NCI-H146 treated with DMSO at 0.1 percent for 48 hours (cell line): ENCODE results near the gene KCNK6.
A peak's percentile ranks its signal among the peaks of the same experiment; 100 is the strongest.

Source experiments
- DNase-seq: peaks from one replicate; lab custom pipeline; 2025; ENCODE audit not compliant: unreplicated experiment; lab: John Stamatoyannopoulos, UW

Gene KCNK6

GRCh38 chr19:38294090-38294489 lies 25.6 kb upstream of the KCNK6 start:
- no peak for DNase-seq

GRCh38 chr19:38298821-38299680 lies 20.6 kb upstream of the KCNK6 start:
- DNase-seq = no peak

- DNase-seq = no peak
Measured at GRCh38 chr19:38303517-38304351, 15.9 kb upstream of the KCNK6 start, which contains the start of gene C19orf33. C19orf33 (plus strand) TSS chr19:38304251; CDS start chr19:38304262, 11 bp downstream.

GRCh38 chr19:38304352-38304865 lies 15.2 kb upstream of the KCNK6 start:
- no peak for DNase-seq

- DNase-seq = peak; percentile 89
Measured at GRCh38 chr19:38304866-38305429, 14.7 kb upstream of the KCNK6 start.

- DNase-seq = no peak
Measured at GRCh38 chr19:38306236-38306635, 13.4 kb upstream of the KCNK6 start.

- DNase-seq = no peak
Measured at GRCh38 chr19:38307076-38307475, 12.6 kb upstream of the KCNK6 start.

GRCh38 chr19:38307597-38307996 lies 12.0 kb upstream of the KCNK6 start:
- no peak for DNase-seq

- DNase-seq = no peak
Measured at GRCh38 chr19:38308006-38308766, 11.5 kb upstream of the KCNK6 start.

GRCh38 chr19:38308926-38309614 lies 10.6 kb upstream of the KCNK6 start:
- no peak for DNase-seq

GRCh38 chr19:38309615-38310278 lies 9.9 kb upstream of the KCNK6 start:
- no peak for DNase-seq

GRCh38 chr19:38310279-38310670 lies 9.4 kb upstream of the KCNK6 start:
- DNase-seq = no peak

- no peak for DNase-seq
Measured at GRCh38 chr19:38310986-38311385, 8.7 kb upstream of the KCNK6 start.

GRCh38 chr19:38315657-38316476 lies 3.8 kb upstream of the KCNK6 start, which contains the start of gene YIF1B:
YIF1B (minus strand) TSS chr19:38315947; CDS start chr19:38315917, 30 bp downstream.
- peak; percentile 96 for DNase-seq

- DNase-seq = no peak
Measured at GRCh38 chr19:38316477-38317067, 3.1 kb upstream of the KCNK6 start.

- no peak for DNase-seq
Measured at GRCh38 chr19:38317104-38317612, 2.5 kb upstream of the KCNK6 start.

- no peak for DNase-seq
Measured at GRCh38 chr19:38318660-38319059, 985 bp upstream of the KCNK6 start.

GRCh38 chr19:38320969-38321339 lies 1.3 kb downstream of the KCNK6 start:
- no peak for DNase-seq
